NCI-H748 (cell line): Measurements from ENCODE around the gene PPP1R2.
"Not testable (repeated sequence)": the region's sequence is repeated elsewhere in the genome, so short reads cannot be mapped to it uniquely, and the experiment has no call there.

ENCODE experiments used
- DNase-seq: peaks from one replicate; lab custom pipeline; 2025; ENCODE audit not compliant: unreplicated experiment; lab: John Stamatoyannopoulos, UW

Gene PPP1R2

DNA sequence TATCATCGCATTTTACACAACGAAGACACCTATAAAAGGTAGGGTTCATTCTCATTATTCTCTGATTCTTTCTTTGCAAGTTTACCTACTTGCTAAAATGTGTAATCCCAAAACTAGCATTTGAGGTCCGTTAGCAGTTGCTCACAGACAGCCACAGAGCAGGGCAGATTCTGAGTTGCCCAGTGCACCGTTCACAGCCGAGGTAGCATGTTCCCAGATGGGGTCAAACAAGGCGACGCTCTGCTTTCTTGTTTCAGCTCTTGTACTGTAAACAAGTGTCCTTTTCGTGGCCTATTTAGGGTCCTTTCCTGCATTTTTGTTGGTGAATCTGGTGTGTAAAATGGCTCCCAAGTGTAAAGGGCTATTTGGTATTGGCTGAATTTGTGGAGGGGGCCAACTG, 3.1 kb downstream of the PPP1R2 start:
- no peak for DNase-seq

DNA sequence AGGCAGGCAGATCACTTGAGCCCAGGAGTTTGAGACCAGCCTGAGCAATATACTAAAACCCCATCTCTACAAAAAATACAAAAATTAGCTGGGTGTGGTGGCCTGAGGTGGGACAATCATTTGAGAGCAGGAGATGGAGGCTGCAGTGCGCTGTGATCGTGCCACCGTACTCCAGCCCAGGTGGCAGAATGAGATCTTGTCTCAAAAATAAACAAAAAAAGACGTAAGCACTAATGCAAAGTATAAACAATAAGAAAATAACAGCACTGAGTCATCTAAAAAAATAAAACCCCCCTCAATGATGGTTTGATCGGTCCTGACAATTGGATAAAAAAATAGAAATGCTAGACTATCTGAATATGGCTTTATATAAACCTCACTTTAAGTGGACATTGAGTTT, 3.6 kb downstream of the PPP1R2 start:
- no peak for DNase-seq

DNA sequence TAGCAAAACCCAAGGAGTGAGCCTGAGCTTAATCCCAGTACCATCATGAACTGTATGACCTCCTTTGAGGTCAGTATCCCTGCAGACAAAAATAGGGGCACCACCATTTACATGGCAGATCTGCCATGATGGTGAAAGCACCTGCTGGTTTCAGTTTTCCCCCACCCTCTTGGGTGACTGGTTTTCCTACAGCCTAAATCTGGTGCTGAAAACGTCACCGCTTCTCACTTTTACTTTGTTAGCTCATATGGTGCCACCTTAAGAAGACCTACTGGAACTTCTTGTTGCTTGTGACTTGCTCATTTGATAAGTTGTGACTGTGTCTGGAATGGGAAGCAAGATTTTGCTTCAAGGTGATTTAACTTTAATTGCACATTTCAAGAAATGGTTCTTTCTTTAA, 5.1 kb downstream of the PPP1R2 start:
- no peak for DNase-seq

DNA sequence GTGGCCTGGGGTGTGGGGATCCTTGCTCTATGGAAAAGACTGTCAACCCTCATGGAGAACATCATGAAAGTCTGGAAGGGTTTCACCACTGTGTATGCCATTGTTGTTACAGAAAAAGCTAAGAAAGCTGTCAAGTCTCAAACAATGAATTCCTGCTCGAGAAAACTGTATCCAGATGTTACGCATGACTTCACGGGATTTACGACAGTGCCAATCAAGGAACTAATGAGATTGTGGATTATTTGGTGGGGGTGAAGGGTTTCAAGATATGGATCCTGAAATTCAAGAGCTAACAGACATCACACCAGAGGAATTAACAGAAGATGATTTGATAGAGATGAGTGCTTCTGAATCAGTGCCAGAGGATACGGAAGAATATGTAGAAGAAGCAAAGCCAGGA, 7.8 kb downstream of the PPP1R2 start:
- no peak for DNase-seq

DNA sequence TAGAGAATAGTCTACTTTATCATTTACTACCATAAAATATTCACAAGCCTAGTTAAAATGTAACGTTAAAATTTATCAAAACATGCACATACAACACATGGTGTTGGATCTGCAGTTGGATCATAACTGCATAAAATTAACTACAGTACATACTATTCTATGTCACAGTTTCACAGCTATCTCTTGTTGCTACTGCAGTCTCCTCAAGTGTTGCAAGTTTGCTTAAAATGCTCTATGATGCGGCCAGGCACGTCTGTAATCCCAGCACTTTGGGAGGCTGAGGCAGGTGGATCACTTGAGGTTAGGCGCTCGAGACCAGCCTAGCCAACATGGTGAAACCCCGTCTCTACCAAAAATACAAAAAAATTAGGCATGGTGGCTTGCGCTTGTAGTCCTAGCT, 10.3 kb downstream of the PPP1R2 start:
- DNase-seq, result no peak

DNA sequence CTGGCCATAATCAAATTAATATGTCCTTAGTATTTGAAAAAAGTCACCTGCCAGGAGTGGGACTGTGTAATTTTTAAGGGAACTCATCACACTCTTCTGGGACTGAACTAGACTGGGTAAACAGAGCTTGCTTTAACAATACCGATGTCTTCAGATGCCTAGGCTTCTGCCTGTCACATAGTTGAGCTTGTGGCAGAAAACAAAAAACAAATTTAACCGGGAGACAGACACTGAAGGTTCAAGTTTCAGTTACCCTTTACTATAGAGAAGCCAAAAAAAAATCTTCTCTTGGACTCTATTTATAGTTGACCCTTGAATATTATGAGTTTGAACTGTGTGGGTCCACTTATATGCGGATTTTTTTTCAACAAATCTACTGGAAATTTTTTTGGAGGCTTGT, 10.8 kb downstream of the PPP1R2 start:
- no peak for DNase-seq

DNA sequence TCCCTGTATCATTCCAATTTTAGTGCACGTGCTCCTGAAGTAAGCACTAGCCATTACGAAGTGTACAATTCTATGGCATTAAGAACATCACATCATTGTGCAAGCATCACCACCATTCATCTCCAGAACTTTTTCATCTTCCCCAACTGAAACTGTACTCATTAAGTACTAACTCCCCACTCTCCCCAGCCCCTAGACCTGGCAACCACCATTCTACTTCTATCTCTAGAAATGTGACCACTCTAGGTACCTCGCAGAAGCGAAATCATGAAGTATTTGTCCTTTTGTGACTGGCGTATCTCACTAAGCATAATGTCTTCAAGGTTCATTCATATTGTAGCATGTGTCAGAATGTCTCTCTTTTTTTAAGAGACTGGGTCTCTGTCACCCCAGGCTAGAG, 11.4 kb downstream of the PPP1R2 start:
- no peak for DNase-seq

DNA sequence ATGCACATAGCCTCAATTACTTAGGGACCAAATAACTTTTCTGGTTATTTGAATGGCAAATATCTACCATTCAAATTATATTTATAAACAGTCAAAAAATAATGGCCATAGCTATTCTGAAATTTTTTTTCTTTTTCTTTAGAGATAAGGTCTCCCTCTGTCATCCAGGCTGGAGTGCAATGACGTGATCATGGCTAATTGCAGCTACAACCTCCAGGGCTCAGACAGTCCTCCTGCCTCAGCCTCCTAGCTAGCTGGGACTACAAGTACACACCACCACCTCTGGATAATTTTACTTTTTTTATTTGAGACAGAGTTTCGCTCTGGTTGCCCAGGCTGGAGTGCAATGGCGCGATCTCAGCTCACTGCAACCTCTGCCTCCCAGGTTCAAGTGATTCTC, 16.6 kb downstream of the PPP1R2 start:
- DNase-seq, result no peak

DNA sequence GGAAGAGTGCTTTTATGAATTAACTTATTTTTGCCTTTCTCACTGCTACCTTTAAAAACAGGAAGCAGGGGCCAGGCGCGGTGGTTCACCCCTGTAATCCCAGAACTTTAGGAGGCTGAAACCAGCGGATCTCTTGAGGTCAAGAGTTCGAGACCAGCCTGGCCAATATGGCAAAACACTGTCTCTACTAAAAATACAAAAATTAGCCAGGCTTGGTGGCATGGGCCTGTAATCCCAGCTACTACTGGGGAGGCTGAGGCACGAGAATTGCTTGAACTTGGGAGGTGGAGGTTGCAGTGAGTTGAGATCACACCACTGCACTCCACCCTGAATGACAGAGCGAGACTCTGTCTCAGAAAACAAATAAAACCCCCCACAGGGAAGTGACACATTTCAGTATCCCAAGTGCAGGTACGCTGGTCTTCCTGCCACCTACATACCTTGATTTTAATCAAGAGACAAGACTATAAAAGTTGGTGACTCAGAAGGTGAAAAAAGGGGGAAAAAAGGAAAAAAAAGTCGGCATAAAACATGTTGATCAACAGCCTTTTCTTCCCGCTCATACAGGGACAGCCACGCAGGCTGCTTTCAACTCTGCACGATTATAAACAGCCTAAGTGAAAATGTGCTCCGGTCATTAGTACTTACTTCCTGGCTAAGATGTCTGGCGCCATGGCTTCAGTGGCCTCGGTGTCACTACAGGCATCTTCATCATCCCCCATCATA, 18.8 kb downstream of the PPP1R2 start:
- no peak for DNase-seq

DNA sequence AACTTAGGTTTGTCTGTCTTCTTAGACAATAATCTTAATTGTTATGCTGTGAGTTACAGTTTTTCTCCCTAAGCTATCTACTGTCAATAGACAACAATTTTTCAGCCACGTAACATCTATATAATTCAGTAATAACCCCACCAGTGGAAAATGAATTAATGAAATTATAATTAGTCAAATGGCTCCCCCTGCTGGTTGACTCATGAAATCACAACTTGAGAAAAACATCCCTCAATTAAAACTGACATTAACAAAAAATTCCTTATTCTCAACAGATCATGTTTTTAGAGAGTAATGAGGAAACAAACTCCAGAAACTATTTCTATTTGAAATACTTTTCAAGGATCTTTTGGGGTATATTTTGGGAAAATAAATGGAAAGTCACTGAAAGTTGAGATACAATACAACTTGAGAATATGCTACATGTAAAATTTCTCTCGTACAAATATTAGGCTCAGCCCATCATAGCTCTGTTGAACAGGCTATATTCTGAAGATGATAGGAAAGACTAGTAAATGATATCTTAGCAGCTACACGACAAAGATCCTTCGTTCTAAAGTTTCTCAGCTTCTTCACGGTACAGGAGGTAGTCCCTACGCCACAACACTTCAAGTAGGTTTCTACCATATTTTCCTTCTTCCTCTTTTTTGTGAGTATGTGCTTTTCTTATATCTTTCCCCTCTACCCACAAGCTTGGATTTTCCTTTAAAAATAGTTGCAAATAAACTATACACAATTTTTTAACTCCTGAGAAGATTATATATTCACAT, 20.7 kb downstream of the PPP1R2 start:
- DNase-seq, result peak; percentile 32

DNA sequence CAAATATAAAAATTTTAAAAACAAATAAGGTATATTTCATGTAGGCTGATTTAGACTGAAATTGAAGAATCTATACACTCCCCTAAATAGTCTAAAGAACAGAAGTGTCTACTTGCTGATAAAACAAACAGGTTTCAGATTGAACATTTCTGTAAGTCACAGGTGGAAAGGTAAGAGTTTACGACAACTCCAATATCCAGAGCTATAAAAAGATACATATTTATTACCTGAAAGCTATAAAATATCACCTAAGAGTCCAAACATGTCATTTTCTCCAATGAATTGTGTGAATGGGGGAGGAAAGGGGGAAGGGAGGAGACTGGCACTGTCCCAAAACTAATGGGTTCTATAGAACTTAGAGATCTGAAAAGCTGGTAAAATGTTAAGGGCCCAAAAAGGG, 26.1 kb downstream of the PPP1R2 start:
- DNase-seq, result no peak

DNA sequence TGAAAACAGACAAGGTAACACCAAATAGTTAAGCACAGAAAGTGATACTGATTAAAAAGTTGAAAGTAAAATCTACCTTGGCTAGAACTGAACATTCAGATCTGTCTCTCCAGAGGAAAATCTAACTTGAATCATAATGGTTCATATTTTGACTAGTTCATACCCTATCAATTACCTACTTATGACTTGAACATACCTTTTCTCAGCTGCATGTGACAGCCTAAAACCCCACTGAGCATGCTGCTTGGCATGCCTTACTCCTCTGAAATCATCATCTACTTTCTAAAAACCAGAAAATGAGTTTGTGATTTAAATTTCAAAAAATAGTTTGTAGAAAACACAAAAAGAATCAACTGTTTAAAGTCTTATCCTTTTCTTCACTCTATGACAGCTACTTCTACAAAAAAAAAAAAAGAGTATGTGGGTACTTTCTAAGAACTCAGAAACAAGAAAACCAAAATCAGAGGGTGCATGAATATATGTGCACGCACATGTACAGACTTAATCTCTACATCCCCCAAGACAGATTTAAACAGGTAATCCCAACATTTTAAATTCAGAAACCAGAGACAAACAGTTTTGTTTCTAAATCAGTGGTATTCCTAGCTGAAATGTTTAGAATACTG, 28.4 kb downstream of the PPP1R2 start:
- not testable (repeated sequence) for DNase-seq

DNA sequence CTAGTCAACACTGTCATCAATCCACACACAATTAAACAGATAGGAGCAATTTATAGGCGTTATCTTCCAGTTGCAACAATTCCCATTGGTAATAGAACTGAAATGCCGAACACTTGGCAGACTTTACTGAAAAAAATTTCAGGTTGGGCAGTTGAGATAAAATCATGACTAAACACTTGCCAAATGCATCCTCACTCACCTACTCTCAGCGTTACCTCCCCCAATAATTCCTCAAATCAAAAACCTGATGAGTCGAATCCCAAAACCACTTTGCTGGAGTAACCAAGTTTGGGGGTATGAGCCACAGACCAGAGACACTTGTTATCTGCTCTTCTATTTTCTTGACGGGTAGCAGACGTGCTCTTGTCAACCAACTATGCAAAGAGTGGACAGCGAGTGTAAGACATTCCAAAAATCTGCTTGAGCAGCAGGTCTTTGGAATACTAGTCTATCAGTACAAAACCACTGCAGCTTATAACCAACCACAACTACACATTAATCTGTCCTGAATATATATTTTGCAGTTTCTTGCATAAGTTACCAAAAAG, 30.3 kb downstream of the PPP1R2 start:
- no peak for DNase-seq

DNA sequence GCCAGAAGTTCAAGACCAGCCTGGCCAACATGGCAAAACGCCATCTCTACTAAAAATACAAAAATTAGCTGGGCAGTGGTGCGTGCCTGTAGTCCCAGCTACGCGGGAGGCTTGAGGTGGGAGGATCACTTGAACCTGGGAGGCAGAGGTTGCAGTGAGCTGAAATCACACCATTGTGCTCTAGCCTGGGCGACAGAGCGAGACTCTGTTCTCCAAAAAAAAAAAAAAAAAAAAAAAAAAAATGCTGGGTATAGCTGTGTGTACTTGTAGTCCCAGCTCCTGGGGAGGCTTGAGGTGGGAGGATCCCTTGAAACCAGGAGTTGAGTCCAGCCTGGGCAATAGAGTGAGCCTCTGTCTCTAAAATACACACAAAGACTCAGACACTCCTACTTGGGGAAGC, 32.0 kb downstream of the PPP1R2 start:
- no peak for DNase-seq

DNA sequence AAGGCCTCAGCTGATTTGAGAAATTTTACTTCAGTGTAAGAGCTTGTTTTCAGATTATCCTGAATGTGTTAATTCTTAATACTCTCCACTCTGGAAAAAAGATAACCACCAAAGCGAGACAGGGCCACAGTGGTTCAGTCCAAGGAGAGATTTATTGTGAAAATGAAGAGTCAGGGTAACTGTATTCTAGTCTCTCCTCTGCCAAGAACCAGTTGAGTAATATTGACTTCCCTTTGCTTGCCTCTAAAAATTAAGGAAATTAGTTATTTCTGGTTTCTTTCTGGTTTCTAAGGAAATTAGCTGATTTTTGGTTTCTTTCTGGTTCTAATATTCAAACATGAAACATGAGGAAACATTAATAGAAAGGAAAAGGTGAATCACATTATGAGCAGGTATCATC, 34.9 kb downstream of the PPP1R2 start:
- DNase-seq, result no peak

DNA sequence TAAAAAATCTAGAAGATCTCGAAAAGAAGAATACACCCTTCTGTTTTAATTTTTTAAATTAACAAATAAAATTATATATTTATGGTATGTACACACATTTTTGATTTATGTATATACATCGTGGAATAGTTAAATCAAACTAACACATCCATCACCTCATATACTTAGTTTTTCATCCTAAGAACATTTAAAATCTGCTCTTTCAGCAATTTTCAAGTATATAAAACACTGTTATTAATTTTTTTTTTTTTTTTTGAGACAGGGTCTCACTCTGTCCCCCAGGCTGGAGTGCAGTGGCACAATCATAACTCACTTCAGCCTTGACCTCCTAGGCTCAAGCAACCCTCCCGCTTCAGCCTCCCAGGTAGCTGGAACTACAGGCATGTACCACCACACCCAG, 67.5 kb downstream of the PPP1R2 start:
- DNase-seq, result no peak

DNA sequence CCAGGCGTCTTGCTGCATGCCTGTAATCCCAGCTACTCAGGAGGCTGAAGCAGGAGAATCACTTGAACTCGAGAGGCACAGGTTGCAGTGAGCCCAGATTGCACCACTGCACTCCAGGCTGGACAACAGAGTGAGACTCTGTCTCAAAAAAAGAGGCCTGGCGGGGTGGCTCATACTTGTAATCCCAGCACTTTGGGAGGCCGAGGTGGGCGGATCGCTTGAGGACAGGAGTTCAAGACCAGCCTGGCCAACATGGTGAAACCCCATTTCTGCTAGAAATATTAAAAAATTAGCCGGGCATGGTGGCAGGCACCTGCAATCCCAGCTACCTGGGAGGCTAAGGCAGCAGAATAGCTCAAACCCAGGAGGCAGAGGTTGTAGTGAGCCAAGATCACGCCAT, 68.0 kb downstream of the PPP1R2 start:
- not testable (repeated sequence) for DNase-seq

DNA sequence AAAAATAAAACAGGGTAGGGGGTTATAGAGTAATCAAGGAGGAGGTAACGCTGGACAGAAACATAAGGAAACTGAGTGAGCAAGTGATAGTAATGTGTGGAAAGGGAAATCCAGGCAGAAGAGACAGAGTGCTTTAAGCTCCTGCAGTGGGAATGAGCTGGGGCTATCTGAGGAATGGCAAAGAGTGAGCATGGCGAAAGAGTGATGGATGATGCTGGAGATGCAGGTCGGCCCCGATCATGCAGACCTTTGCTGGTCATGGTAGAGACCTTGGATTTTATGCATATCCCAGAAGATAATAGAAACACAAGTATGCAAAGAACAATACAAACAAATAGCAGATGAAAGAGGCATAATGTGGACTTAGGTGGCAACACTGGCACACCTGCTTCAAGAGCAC, 74.3 kb downstream of the PPP1R2 start:
- no peak for DNase-seq

DNA sequence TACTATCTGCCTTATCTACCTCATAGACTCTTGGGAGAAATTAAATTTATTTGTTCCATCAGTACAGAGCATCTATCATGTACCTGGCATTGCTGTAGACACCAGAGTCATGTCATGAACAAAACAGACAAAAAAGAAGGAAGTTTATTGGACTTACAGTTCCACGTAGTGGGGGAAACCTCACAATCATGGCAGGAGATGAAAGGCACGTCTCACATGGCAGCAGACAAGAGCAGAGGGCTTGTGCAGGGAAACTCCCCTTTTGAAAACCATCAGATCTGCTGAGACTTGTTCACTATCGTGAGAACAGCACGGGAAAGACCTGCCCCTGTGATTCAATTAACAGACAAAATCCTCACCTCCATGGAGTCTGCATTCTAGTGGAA, 74.7 kb downstream of the PPP1R2 start:
- DNase-seq, result no peak

DNA sequence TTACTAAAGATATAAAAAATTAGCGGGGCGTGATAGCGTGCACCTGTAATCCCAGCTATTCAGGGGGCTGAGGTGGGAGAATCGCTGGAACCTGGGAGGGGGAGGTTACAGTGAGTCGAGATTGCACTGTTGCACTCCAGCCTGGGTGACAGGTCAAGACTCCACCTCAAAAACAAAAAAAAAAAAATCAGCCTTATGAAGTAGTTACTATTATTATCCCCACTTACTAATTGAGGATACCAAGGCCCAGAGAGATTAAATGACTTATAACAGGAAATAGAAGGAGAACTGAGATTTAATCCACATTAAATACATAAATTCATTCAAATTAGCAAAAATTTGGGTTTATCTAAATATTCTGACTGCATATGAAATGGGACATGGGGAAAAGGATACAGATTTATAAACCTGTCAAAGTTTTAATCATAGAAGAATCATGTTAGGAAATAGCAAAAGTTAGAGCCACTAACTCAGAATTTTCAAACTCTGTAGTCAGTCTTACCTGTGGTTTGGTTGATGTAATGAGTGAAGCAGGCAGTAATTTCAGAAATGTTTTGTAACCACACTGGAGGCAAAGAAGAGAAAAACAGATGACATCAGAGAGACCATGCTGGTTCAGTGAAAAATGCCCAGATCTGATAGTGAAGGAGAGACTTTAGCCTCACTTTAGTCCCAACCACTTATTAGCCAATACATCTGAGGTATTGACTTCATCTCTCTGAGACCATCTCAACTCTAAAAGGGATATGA, 75.3 kb downstream of the PPP1R2 start:
- no peak for DNase-seq

DNA sequence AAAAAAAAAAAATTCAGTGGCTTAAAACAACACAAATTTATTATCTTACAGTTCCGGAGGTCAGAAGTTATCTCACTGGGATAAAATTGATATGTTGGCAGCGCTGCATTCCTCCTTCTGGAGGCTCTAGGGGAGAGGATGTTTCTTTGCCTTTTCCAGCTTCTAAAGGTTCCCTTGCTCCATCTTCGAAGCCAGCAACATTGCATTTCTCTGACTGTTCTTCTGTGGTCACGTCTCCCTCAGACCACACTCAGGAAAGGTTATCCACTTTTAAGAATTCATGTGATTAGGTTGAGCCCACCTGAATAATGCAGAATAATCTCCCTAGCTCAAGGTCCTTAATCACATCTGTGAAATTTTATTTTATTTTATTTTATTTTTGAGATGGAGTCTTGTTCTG, 76.9 kb downstream of the PPP1R2 start:
- DNase-seq, result no peak
